ENCODE data around the gene SPECC1L.

SPECC1L gene

GRCh38 chr22:24326266-24326665, 55.6 kb downstream of the SPECC1L start:
- DNase-seq, result no peak

GRCh38 chr22:24327832-24328231, 57.2 kb downstream of the SPECC1L start:
- no peak for DNase-seq

GRCh38 chr22:24329453-24329852, 58.8 kb downstream of the SPECC1L start:
- DNase-seq, result no peak

GRCh38 chr22:24330636-24331035, 60.0 kb downstream of the SPECC1L start:
- peak; percentile 16 for DNase-seq

GRCh38 chr22:24331468-24332440, 61.1 kb downstream of the SPECC1L start:
- peak; percentile 34 for DNase-seq

- DNase-seq, result peak; percentile 86
Observed at GRCh38 chr22:24333301-24333700, 62.7 kb downstream of the SPECC1L start.

- DNase-seq, result no peak
Observed at GRCh38 chr22:24335496-24335895, 64.9 kb downstream of the SPECC1L start.

- DNase-seq, result no peak
Observed at GRCh38 chr22:24337894-24338645, 67.4 kb downstream of the SPECC1L start.

GRCh38 chr22:24338726-24339451, 68.3 kb downstream of the SPECC1L start:
- DNase-seq, result no peak

- no peak for DNase-seq
Observed at GRCh38 chr22:24339452-24339747, 68.8 kb downstream of the SPECC1L start.

GRCh38 chr22:24341627-24342026, 71.0 kb downstream of the SPECC1L start:
- no peak for DNase-seq

- DNase-seq, result no peak
Observed at GRCh38 chr22:24350627-24351026, 80.0 kb downstream of the SPECC1L start.

- DNase-seq, result no peak
Observed at GRCh38 chr22:24353121-24353520, 82.5 kb downstream of the SPECC1L start.

- DNase-seq, result peak; percentile 8
Observed at GRCh38 chr22:24355574-24355973, 84.9 kb downstream of the SPECC1L start.

GRCh38 chr22:24357547-24357946, 86.9 kb downstream of the SPECC1L start:
- no peak for DNase-seq

GRCh38 chr22:24358105-24358836, 87.6 kb downstream of the SPECC1L start:
- DNase-seq, result no peak

GRCh38 chr22:24359452-24360120, 89.0 kb downstream of the SPECC1L start:
- no peak for DNase-seq

- DNase-seq, result no peak
Observed at GRCh38 chr22:24361976-24362646, 91.5 kb downstream of the SPECC1L start.

GRCh38 chr22:24363243-24363642, 92.6 kb downstream of the SPECC1L start:
- no peak for DNase-seq

GRCh38 chr22:24366701-24367100, 96.1 kb downstream of the SPECC1L start:
- DNase-seq, result no peak

GRCh38 chr22:24367841-24368240, 97.2 kb downstream of the SPECC1L start:
- peak; percentile 53 for DNase-seq

Data from fibroblast of skin of right quadriceps (primary cell).